Activated gamma-delta T cell treated with Interleukin-2 at 50 U/mL for 16 hours (primary cell): ENCODE measurements around the gene RBM17.
"Not testable (repeated sequence)": the region's sequence is repeated elsewhere in the genome, so short reads cannot be mapped to it uniquely, and the experiment has no call there.

ENCODE experiments used
- DNase-seq: peaks from one replicate; pipeline ENCODE4 v3.0.0-alpha.2; 2020

The RBM17 gene

DNA sequence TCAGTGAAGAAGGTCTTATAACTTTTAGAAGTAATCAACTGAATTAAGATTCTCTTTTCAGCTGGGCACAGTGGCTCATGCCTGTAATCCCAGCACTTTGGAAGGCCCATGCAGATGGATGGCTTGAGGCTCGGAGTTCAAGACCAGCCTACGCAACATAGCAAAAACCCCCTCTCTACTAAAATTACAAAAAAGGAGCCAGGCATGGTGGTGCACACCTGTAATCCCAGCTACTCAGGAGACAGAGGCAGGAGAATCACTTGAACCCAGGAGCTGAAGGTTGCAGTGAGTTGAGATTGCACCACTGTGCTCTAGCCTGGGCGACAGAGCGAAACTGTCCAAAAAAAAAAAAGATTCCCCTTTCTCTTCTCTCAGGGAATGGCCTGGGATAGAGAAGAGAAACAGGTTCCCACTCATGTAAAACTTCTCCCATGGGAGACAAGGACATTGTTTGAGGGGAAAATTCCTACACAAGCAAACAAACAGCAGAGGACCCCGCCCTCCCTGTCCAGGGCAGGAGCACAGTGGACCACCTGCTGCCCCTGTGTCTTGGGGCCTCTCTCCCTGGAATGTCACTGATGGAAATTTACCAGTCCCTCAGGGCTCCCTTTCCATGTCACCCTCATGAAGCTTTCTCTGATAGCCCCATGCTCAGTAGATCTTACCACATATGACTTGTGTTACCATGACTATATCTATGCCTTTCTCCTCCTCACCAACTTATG, 32.3 kb upstream of the RBM17 start:
- peak; percentile 3 for DNase-seq

- DNase-seq: no peak
Measured at GRCh38 chr10:6058682-6059475, 30.0 kb upstream of the RBM17 start.

GRCh38 chr10:6059506-6059905, 29.3 kb upstream of the RBM17 start:
- no peak for DNase-seq

GRCh38 chr10:6061056-6061455, 27.8 kb upstream of the RBM17 start:
- no peak for DNase-seq

DNA sequence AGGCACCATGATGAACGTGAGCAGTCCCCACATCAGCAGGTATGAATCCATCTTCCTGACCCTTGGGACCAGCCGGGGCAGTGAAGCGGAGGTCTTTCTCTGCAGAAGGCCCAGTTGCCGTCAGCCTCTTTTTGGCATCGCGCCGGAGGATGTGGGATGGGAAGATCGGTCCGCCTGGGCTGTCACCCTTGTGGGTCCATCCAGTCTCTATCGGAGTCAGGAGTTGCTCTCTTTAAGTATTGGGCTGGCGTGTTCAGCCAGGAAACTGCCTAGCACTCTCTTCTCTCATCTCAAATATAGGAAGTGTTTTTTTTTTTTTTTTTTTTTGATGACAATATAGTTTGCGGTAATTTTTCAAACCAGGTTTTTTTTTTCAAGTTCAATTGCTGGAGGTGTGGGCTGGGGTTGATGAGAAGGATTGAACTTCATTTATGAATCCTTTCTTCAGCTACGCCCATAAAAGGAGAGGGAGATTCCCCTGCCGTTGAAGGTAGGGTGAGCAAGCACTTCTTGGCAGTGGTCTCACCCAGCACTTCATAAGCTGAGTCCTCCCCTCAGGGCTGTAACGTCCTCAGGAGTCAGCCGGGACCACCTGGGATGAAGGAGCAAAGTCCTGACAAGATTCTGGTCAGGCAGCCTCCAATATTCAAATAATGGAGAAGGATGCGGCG, 26.6 kb upstream of the RBM17 start, which contains the start of gene IL2RA:
TSS of gene IL2RA (minus strand) at position 267 of the 671 bp plus-strand sequence. CDS start at position 51, 216 bp downstream.
- peak; percentile 38 for DNase-seq

- DNase-seq: no peak
Measured at GRCh38 chr10:6064119-6064518, 24.7 kb upstream of the RBM17 start.

GRCh38 chr10:6064726-6065125, 24.1 kb upstream of the RBM17 start:
- DNase-seq: not testable (repeated sequence)

DNA sequence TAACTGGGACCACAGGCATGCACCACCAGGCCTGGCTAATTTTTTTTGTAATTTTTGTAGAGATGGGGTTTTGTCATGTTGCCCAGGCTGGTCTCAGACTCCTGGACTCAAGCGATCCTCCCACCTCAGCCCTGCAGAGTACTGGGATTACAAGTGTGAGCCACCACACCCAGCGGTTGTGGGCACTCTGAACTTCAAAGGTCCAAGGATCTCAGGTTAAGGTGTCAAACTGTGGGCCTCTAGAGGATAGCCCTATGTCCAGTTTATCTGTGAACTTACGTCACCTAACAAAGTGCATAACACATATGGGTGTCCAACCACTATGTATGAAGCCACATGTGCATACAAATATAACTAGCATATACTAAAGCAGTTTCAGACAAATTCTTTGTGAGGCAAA, 23.4 kb upstream of the RBM17 start:
- no peak for DNase-seq

DNA sequence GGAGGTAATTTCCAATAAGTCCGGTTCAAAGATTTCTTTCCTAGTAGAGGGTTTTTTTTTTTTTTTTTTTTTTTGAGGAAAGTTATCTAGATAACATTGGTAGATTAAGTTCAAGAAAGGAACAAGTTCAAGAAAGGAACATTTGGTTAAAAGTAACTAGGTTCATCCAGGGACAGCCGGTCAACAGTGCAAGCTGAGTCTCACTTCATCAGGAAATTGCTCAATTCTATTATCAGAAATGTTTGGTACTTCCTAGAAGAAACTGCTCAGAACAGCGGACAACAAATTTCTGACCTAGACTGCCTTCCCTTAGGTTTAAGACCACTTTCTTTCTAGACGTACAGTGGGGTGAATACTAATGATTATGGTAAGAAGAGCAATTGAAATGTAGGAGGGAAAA, 23.0 kb upstream of the RBM17 start:
- no peak for DNase-seq

GRCh38 chr10:6067457-6067856, 21.4 kb upstream of the RBM17 start:
- DNase-seq: no peak

GRCh38 chr10:6068006-6068405, 20.8 kb upstream of the RBM17 start:
- DNase-seq: no peak

DNA sequence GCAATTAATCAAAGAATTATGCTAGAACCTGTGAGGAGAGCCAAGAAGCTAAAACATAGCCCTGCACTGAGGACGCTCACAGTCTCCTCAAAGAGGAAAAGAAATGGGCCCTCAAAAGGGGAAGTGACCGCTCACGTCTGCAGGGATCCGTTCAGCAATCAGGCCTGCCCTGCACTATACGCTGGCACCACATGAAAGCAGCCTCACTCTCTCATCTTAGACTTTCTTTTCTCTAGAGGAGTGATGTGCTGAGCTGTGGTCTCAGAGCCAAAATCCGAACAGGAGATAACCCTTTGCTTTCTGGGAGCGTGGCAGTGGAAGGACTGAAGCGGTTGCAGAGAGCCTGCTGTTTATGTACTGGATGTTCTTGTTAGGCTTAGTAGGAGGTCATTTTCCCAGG, 20.4 kb upstream of the RBM17 start:
- DNase-seq: peak; percentile 32

DNA sequence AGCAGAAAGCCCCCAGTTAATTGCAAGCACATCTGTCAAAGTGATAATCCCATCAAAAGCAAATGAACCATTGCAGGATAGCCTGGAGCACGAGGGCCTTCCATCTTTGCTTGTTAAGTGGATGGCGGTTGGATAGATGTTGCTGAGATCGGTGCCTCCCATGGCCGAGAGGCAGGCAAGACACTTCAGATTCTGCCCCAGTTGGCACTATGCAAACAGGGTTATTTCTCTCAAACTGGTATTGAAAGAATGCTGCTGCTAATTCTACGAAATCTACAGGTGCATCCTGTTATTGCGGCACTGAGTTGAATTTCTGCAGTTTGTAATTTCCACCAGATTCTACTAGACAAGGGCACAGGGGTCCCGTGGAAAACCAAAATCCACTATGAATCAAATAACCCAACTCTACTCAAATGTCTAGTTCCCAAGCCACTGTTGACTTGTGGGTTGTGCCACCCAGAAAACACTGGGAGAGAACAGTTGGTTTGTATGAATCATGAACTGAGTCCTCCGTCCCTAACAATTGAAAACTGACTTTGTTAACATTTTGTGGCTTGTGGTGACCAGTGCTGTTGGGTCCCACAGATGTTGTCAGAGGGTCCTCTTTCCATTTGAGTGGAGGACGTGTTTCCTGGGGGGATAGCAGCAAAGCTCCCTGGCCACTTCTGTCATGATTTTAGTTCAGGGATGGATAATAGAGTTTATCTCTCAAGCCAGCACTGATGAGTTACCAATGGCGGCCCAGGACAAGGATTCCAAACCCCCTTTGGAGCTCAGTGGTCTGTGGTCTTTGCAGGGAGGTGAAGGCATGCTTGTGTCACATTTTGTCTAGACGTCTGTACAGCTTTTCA, 19.5 kb upstream of the RBM17 start:
- no peak for DNase-seq

GRCh38 chr10:6070660-6071059, 18.2 kb upstream of the RBM17 start:
- DNase-seq: no peak

DNA sequence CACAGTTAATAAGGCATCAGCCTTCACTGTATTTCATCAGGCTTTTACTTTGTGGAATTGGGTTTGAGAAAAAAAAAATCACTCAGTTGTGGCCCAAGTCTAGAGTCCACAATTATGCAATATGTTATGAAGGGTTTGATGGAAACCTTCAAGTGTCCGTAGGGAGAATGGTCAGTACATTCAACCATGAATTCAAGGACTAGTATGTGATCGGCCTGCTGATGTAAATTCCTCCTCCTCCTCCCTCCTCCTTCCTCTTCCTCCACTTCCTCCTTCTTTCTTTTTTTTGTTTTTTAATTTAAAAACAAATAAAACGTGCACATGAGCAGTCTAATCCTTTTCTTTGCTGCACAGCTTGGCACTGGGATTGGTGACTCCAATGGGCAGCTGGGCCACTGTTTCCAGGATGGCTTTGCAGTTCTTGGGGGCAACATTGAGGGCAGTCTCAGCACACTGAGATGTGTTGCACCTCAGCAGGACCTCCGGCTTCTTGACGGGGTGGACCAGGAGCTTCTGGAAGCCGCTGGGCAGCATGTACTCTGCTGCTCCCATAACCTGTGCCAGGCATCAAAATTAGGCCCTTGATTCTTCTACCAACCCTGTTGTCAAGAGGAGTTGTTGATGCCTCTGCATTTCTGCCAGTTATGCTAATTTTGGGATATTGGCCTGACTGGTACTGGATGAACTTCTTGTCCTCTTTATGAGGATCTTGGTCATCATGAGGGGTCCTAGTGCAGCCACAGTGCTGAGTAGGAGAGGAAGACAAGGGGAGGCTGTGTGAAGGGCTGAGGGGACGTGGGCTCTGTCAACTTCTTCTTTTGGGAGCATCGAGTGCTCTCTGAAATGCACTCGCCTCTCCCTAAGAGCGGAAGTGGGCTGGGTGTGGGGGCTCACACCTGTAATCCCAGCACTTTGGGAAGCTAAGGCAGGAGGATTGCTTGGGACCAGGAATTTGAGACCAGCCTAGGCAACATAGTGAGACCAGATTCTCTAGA, 17.4 kb upstream of the RBM17 start:
- DNase-seq: no peak

DNA sequence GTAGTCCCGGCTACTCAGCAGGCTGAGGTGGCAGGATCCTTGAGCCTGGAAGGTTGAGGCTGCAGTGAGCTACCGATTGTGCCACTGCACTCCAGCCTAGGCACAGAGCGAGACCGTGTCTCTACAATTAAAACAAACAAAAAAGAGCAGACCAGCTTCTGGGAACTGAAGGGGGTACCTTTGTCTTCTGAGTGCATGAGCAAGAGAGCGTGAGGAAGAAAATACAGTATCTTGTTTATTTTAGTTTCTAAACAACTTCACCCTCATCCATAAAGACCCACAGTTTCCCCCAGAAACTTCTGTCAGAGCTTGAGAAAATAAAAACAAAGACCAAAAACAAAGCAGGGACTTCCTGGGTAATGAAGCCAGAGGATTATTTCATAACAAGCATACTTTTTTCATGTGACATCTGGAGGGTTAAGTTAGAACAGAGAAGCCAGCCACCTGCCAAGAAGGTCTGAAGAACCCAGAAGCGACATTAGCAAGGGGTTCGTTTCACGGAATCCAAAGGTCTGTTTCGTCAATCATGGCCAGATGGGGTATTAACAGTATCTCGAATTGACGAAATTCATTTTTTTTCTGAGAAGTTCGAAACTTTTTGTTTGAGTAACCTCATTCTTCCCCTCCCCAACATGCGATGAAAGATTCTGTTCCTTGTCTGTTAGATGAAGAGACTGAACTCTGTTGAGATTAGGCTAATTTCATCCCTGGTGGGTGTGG, 16.5 kb upstream of the RBM17 start:
- no peak for DNase-seq

DNA sequence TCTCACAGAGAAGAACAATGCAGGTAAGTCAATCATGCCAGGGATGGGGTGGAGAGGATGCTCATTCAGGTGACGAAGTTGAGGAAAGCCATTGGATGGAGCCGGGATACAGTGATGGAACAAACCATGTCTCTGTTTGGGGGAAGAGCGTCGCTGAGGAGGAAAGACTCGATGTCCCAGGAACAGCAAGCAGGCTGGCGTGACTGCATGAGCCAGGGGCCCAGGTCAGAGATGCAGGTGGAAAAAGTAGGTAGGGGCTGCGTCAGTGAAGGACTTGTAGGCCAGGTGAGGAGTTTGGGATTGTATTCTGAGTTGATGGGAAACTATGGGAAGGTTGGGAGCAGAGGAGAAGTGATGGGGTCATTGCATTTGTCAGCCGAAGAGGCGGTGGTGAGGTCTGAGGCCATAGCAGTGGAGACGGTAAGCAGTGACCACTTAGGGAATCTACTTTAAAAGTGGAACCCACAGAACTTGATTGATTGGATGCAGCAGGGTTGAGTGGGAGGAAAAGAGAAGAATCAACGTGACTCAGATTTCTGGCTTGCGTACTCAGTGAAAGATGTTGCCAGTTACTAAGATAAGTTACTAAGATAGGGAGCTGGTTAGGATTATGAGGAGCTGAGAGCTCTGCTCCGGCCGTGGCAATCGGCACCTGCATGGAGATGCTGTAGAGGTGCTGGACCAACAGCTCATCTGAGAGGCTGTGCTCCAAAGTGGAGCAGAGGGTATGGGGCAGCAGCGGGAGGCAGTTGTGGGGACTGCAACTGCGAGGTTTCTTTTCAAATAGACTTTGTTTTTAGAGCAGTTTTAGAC, 14.1 kb upstream of the RBM17 start:
- no peak for DNase-seq

- DNase-seq: no peak
Measured at GRCh38 chr10:6077071-6077675, 11.7 kb upstream of the RBM17 start.

DNA sequence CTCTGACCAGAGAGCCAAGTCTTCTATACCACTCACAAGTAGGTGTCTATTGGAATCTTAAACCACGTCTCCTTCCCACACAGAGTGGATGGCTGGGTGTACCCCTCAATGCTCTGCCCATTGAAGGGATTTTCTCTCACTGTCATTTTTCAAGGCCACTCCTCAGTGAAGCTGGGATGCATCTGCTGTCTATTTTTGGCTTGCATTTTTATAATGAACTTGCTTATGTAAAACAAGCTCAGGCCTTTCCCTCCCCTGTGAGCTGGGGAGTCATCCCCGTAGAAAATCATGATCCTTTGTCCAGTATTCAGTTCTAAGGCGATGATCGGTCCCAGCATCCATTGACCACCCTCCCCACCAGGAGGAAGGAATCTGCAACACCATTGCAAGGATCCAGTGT, 9.8 kb upstream of the RBM17 start:
- no peak for DNase-seq
